Measurements from ENCODE around the gene DUSP6. TPM values are rescaled to one million over a fixed set of nuclear protein-coding genes. Genes with fewer than 3 reads are reported as not detected.
"Not testable (repeated sequence)": the region's sequence is repeated elsewhere in the genome, so short reads cannot be mapped to it uniquely, and the experiment has no call there.

The DUSP6 gene
- total RNA-seq, 1 donor from 2014 or later, result 23.0 TPM

- ATAC-seq (no peak), DNase-seq (no peak)
- intact Hi-C loops (cut with micrococcal nuclease), result no loop called here
Observed at GRCh38 chr12:89340861-89341260, 11.4 kb downstream of the DUSP6 start.

DNA sequence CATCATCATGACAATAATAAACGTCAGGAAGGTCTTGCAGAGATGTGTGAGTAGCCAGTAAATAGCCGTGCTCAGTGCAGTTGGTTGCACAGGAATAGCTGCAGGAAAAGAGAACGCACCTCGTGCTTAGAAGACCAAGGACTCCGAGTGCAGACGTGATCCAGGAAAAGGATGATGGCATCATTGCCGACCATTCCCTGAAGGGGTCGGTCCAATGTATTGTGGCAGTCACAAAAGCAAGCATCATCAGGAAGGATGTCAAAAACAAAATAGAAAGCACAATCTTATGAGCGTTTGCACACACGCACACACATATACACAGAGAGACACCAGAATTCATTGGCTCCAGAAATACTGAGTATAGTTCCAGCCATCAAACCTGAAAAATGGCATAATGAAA is 12.8 kb downstream of the DUSP6 start:
- peak; percentile 58 for ATAC-seq
- DNase-seq, result no peak
- intact Hi-C loops (cut with micrococcal nuclease), result no loop called here

GRCh38 chr12:89337136-89337535 is 15.2 kb downstream of the DUSP6 start:
- ATAC-seq; intact Hi-C loops (cut with micrococcal nuclease); DNase-seq: not testable (repeated sequence)

DNA sequence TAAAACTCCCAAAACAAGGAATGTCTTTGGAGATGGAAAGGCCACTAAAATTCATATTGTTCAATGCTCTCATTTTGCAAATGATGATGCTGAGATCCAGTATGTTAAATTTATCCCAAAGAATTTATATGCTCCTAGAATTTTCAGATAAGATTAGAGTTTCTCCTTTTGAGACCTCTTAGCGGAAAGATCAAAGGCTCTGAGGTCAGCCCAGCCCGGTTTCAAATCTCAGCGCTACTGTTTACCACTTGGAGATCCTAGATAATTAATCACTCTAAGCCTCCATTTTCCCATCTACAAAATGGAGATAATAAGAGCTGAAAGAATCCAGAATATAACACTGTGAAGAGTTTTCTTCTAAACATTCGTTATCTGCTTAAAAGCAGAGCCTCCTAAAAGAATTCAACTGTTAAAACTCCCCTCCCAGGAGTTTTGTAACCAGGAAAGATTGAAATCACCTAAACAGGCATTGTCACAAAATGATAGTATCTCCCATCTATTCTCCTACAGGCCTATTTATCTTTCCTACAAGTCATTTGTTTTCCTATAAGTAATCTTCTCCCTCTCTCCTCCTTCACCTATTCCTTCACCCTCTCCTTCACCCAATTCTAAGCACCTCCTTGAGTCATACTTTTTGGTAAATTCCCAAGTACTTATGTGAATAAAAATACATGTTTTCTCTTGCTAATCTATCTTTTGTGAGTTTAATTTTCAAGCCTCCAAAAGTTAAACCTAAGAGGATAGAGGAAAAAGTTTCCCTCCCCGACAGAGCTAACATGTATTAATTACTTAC is 16.7 kb downstream of the DUSP6 start:
- intact Hi-C loops (cut with micrococcal nuclease), result no loop called here
- ATAC-seq, result no peak
- DNase-seq, result no peak

DNA sequence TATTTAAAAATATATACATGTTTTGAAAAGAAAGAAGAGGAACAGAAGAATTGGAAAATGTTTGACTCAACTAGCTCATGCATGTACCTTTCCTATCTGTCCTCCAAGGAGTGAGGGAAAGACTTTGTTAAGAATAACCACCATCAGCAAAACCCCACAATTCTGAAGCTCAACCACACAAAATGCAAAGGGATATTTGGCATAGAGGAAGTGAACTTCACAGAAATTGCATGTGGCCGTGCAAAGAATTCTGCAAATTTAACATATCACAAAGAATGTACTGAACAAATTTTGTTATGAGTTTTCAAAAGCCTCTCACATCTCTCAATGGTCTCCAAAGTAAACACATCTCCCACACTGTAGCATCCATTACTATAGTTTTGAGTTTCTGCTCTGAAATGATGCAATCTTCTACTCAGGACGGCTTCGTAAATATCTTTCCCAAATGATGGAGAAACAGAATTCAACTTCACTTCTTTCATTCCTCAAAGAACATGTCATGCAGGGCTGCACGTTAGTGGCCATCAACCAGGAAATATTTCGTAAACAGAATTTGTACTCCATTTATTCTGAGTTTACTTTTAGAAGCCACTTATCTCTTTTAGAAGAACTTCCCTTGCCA is 17.6 kb downstream of the DUSP6 start:
- ATAC-seq, result peak; percentile 15
- intact Hi-C loops (cut with micrococcal nuclease), result no loop called here

DNA sequence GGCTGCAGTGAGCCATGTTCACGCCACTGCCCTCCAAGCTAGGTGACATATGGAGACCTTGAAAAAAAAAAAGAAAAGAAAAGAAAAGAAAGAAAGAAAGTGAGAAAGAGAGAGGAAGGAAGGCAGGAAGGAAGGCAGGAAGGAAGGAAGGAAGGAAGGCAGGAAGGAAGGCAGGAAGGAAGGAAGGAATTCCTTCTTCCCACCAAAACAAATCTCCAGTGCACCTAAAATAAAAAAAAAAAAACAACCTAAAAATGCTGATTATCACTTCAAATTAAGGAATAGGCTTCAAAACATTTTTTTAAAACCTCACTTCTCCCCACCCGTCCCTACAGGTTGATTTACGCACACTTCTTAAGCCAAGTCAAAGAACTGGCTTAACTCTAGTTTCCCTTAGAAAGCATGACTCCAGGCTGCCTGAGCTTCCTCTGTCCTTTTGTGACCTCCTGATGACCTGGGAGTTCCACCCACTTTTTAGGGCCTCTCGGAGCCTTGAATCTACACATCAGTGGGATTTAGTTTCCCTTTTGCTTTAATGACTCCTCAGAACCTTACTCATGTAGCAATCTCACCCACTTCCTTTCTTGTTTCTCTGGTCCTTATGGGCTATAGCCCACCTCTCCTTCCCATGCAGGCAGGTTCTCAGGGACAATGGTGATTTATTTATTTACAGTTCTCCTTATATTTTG is 18.6 kb downstream of the DUSP6 start:
- DNase-seq (no peak), ATAC-seq (peak; percentile 67)
- intact Hi-C loops (cut with micrococcal nuclease), result no loop called here

More for the DNA sequence above, 17.6 kb downstream of the DUSP6 start:
- DNase-seq, result no peak

- peak; percentile 54 for ATAC-seq
Observed at GRCh38 chr12:89328151-89329030, 23.9 kb downstream of the DUSP6 start.

GRCh38 chr12:89327486-89328094 is 24.7 kb downstream of the DUSP6 start:
- DNase-seq (no peak), ATAC-seq (no peak)

More at GRCh38 chr12:89328151-89329030, 23.9 kb downstream of the DUSP6 start:
- no peak for DNase-seq
- intact Hi-C loops (cut with micrococcal nuclease), result no loop called here

GRCh38 chr12:89326239-89327040 is 25.9 kb downstream of the DUSP6 start:
- ATAC-seq, result peak; percentile 29
- DNase-seq, result no peak
- intact Hi-C loops (cut with micrococcal nuclease), result no loop called here

More at GRCh38 chr12:89327486-89328094, 24.7 kb downstream of the DUSP6 start:
- intact Hi-C loops (cut with micrococcal nuclease), result no loop called here

DNA sequence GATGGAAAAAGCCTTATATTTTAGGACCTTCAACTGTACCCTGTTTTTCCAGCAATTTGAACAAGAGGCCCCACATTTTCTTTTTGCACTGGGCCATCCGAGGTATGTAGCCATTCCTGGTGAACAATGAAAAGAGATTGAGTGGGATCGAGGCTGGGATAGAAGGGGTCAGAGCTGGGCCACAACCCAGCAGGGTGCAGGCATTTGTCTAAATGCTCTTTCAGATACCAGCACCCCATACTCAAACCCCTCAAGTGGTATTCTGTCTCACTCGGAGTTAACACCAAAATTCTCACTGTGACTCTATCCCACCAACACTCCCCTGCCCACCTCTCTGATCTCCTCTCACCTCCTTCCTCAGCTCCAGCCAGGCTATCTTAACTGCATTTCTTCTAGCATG is 26.8 kb downstream of the DUSP6 start:
- ATAC-seq (no peak), DNase-seq (no peak)
- intact Hi-C loops (cut with micrococcal nuclease), result no loop called here

- no peak for DNase-seq
- intact Hi-C loops (cut with micrococcal nuclease), result no loop called here
- no peak for ATAC-seq
Observed at GRCh38 chr12:89324437-89324836, 27.9 kb downstream of the DUSP6 start.

GRCh38 chr12:89323568-89324218 is 28.6 kb downstream of the DUSP6 start:
- intact Hi-C loops (cut with micrococcal nuclease), result no loop called here
- DNase-seq, result no peak
- no peak for ATAC-seq

DNA sequence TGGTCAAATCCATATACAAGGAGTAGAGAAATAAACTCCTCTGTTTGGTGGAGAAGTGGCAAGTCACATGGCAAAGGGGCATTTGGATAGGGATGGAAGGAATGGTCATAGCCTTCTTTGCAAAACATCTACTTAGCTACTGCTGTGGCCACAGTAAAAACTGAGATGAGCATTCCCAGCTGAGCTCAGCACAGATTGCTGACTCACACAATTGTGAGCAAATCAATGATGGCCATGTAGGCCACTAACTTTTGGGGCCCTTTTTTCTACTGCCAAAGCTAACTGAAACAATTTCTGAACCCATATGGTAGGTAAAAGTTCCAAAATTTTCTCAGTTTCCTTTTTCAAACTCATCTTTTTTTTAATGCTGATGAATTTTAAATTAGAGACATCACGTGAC is 31.6 kb downstream of the DUSP6 start:
- intact Hi-C loops (cut with micrococcal nuclease), result no loop called here
- DNase-seq (no peak), ATAC-seq (no peak)

DNA sequence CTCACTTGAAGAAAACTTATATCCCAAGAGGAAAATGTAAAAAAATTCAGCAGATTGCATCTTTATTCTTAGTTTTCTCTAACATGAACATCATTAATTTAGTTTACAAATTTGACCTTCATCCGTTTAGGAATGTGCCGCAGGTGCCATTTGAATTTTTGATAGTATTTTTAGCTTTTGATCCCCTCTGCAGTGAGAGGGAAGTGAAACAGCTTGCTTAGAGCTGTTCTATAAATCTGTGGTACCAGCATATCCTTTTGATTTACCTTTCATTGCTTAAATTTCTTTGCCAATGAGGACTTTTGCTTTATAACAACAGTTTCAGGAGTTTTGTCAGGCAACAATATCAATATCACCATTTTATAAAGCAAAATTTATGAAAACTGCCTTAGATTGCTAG is 32.7 kb downstream of the DUSP6 start:
- DNase-seq (no peak), ATAC-seq (no peak)
- intact Hi-C loops (cut with micrococcal nuclease), result no loop called here

- intact Hi-C loops (cut with micrococcal nuclease), result no loop called here
- peak; percentile 35 for DNase-seq
- peak; percentile 82 for ATAC-seq
Observed at GRCh38 chr12:89319122-89319521, 33.2 kb downstream of the DUSP6 start.

DNA sequence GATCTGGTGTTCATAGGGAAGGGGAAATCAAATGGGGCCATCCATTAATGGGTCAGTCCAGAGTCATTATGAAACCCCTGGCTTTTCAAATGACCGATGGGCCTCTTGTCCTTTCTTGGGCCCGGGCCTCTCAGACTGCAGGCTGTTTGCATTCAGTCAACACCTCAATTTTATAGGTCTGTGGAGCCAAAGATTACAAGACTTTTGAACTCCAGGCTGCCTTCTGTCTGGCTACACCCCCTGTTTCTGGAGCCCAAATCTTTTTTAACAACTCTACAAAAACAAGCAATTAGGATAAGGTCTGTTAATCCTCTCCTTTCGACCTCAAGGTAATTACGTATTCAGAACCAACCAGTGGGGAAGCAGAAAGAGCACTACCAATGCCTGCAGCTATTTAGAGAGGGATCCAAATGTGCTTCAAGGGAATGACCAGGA is 35.6 kb downstream of the DUSP6 start:
- intact Hi-C loops (cut with micrococcal nuclease), result no loop called here
- ATAC-seq (peak; percentile 63), DNase-seq (no peak)

- intact Hi-C loops (cut with micrococcal nuclease), result no loop called here
- no peak for DNase-seq
- no peak for ATAC-seq
Observed at GRCh38 chr12:89314060-89314761, 38.1 kb downstream of the DUSP6 start.
